Central memory CD8-positive, alpha-beta T cell (primary cell): ENCODE measurements around the gene CBLB.

Experiments used
- ATAC-seq: fragments of 150-1000 bp; cut with Tn5 transposase; replicated peaks from 2 replicates; pipeline ENCODE4 v1.10.0; 2022; ENCODE audit warnings: mild to moderate bottlenecking, moderate FRiP score, moderate number of reproducible peaks; ENCODE audit not compliant: poor library complexity, severe bottlenecking; ENCODE audit errors: extremely low read depth
- DNase-seq, 2 donors: peaks; one replicate each; pipeline ENCODE4 v3.0.0; 2021; ENCODE audit warnings: low spot score in 2 of 2
- H3K27ac Mint-ChIP-seq: one replicate; pipeline ENCODE4 v1.8.0; 2022; ENCODE audit warnings: low read depth, mild to moderate bottlenecking, moderate library complexity, mixed read lengths
- H3K27me3 Mint-ChIP-seq: one replicate; pipeline ENCODE4 v1.8.0; 2022; ENCODE audit warnings: mixed read lengths
- H3K36me3 Mint-ChIP-seq: one replicate; pipeline ENCODE4 v1.8.0; 2022; ENCODE audit warnings: mild to moderate bottlenecking, moderate library complexity, mixed read lengths; ENCODE audit not compliant: insufficient read depth
- H3K4me1 Mint-ChIP-seq: one replicate; pipeline ENCODE4 v1.8.0; 2022; ENCODE audit warnings: mixed read lengths
- H3K4me3 Mint-ChIP-seq: one replicate; pipeline ENCODE4 v1.8.0; 2022; ENCODE audit warnings: mild to moderate bottlenecking, moderate library complexity, mixed read lengths
- H3K9me3 Mint-ChIP-seq: one replicate; pipeline ENCODE4 v1.8.0; 2022; ENCODE audit warnings: mixed read lengths

The CBLB gene

DNA sequence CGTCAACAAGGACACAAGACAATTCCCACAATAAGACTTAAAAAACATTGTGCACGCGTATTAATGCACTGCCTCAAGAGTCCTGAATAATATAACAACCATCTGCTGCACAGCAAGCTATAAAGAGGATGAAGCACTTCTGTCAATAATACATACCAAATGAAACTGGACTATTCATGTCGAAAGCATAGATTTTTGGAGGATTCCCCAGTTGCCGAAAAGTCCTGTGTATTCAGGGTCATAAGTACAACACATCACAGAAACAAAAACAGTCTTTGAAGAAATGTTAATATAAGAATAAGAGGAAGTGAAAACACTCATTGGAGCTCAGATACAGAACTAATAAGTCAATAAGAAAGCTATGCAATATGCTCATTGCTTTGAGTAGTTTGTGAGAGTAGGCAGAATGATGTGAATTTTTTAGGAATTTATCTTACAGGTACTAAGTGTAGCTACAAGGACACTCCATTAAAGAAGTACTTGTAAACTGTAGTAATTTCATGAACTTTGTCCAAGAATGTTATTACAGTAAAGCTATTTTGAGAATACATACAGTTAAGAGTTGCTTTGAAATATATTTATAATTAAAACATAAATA, 31.6 kb downstream of the CBLB start:
- Mint-ChIP-seq H3K4me1 (peaks cover 78% of the 10 kb centered on the region), H3K36me3 (peaks cover 28% of the 10 kb centered on the region), H3K27me3 (no peaks in the 10 kb centered on the region), H3K9me3 (no peaks in the 10 kb centered on the region), H3K4me3 (peak overlapping the region; percentile 72), H3K27ac (peak overlapping the region; percentile 82)
- no peak for DNase-seq
- peak; percentile 22 for ATAC-seq

DNA sequence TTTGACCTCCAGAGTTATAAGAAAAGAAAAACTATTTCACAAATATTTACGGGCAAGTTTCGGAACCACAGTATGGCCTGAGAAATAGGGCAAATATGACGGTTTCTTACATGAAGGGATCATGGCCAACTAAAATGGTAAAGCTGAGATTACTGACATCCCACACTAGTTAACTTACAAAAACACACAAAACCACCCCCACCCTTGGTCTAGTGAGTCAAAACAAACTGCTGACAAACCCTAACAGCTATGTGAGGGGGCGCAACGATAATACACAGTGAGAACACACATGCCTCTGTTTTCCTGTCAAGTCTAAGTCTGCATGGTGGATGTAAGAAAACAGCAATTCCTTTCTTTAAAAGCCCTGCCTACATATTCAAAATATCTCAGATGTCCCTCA, 32.3 kb downstream of the CBLB start:
- DNase-seq (peak in 1 of 2 donors; percentile 25), ATAC-seq (peak; percentile 76)
- Mint-ChIP-seq H3K9me3 (no peaks in the 10 kb centered on the region), H3K4me3 (peak overlapping the region; percentile 72), H3K4me1 (peaks cover 84% of the 10 kb centered on the region), H3K27ac (peak overlapping the region; percentile 82), H3K27me3 (no peaks in the 10 kb centered on the region), H3K36me3 (peaks cover 26% of the 10 kb centered on the region)

DNA sequence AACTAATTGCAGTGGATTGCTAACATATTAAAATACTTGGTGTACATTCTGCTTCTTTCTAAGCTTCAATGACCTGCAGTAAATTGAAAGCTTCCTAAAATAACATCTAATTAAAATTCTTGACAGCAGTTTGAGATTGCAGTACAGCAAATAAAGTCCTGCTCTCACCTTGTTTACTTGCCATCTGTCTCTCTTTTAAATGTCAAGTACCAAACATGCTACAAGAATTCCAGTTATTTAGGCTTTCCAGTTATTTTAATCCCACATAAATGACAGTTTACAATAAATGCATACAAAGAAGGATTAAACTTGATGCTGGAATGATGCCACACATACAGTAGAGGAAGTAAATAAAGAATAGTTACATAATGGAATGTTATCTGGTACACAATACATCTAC, 33.2 kb downstream of the CBLB start:
- peak overlapping the region; percentile 82 for H3K27ac Mint-ChIP-seq
- ATAC-seq = no peak
- peak overlapping the region; percentile 72 for H3K4me3 Mint-ChIP-seq
- H3K9me3 Mint-ChIP-seq = no peaks in the 10 kb centered on the region
- peaks cover 29% of the 10 kb centered on the region for H3K36me3 Mint-ChIP-seq
- H3K4me1 Mint-ChIP-seq = peaks cover 91% of the 10 kb centered on the region
- H3K27me3 Mint-ChIP-seq = no peaks in the 10 kb centered on the region
- no peak for DNase-seq

DNA sequence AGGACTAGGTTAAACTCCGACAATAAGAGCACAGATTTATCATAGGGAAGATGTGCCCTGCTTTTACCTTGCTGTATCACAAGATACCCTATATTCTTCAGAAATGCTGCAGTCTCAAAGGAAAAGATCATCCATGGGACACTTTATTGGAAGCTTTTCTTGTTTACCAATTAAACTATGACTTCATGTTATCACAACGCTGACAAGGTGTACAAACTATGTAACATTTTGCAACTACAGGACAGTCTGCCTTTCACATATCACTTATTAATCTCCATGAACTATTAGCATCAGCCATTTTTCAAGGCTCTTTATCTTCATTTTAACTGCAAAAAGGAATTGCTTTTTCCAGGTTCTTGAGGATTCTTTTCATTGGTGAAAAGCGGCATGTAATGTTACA, 34.0 kb downstream of the CBLB start:
- no peak for DNase-seq
- Mint-ChIP-seq H3K27ac (peak overlapping the region; percentile 82), H3K9me3 (no peaks in the 10 kb centered on the region), H3K4me3 (no peak overlapping the region), H3K4me1 (peaks cover 90% of the 10 kb centered on the region), H3K36me3 (peaks cover 27% of the 10 kb centered on the region), H3K27me3 (no peaks in the 10 kb centered on the region)
- no peak for ATAC-seq

DNA sequence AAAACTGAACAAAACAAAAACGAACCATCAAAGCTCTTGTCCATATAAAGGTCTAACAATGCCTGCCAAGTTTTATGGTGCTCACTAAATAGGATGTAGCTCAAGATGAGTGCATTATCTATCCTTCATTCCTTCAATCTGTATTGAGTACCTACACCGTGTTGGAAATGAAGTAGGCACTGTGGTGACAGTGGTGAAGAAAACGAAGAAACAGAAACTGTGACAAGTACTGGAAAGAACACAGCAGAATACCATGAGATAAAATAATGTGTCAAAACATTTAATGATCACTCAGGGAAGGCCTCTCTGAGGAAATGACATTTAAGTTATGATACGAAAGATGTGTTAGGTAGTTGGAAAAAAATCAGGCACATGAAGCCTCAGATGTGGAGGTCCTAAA, 36.2 kb downstream of the CBLB start:
- ATAC-seq = no peak

DNA sequence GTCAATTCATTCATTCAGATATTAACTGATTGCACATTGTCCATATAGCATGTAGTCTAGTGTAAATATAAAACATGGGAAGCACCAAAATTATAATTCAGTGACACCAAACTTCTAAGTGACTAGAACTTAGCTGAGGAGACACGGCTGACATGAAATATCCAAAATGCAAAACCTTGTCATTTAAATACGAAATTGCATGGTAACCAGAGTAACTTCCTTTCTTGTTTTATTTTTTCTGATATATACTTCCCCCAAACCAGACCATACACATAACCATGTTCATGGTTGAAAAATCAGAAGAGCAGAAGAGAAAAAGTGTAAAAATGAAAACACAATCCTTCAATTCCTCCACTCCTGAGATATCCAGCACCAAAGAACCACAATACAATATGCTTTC, 38.0 kb downstream of the CBLB start:
- no peak for DNase-seq
- peaks cover 18% of the 10 kb centered on the region for H3K36me3 Mint-ChIP-seq
- H3K4me3 Mint-ChIP-seq = peak overlapping the region; percentile 66
- no peak for ATAC-seq
- H3K27ac Mint-ChIP-seq = peak overlapping the region; percentile 95
- H3K4me1 Mint-ChIP-seq = peaks cover 83% of the 10 kb centered on the region
- no peaks in the 10 kb centered on the region for H3K27me3 Mint-ChIP-seq
- H3K9me3 Mint-ChIP-seq = no peaks in the 10 kb centered on the region

More for the DNA sequence above, 36.2 kb downstream of the CBLB start:
- DNase-seq = no peak
- peaks cover 86% of the 10 kb centered on the region for H3K4me1 Mint-ChIP-seq
- H3K4me3 Mint-ChIP-seq = peak overlapping the region; percentile 61
- H3K36me3 Mint-ChIP-seq = peaks cover 26% of the 10 kb centered on the region
- peak overlapping the region; percentile 87 for H3K27ac Mint-ChIP-seq
- no peaks in the 10 kb centered on the region for H3K9me3 Mint-ChIP-seq
- no peaks in the 10 kb centered on the region for H3K27me3 Mint-ChIP-seq

DNA sequence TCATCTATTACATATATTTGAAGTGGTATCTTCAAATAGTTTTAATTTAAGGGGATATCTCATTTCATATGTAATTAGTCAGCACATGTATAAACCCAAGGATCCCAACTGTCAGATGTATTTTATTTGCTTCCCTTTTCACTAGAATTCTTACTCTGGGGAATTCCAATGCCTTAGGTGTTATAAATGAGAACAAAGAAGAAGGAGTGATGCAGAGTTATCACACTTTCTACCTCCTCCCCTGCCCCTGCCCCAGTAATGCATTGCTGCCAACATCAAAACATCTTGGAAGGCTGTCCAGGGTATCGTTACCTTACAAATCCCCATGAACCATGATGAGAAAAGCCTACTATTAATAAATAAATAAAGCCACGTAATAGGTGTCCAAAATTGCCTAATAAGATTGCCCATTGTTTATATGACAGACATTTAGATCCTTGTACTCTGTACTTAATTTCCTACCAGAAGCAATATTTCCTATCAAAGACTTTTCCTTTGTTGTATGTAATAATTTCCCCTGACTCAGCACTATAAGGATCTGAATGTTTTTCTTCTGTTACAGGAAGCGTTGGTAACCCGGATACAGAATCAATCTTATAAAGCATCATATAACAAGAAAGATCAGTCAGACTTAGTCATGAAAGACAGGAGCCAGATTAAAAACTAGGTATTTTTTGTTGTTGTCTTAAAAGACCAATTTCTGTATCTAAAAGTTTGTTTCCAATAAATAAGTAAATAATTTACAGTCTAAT, 38.8 kb downstream of the CBLB start:
- ATAC-seq (peak; percentile 62), DNase-seq (no peak)
- H3K36me3 Mint-ChIP-seq = peaks cover 18% of the 10 kb centered on the region
- H3K4me1 Mint-ChIP-seq = peaks cover 78% of the 10 kb centered on the region
- peak overlapping the region; percentile 8 for H3K4me3 Mint-ChIP-seq
- H3K27me3 Mint-ChIP-seq = no peaks in the 10 kb centered on the region
- no peaks in the 10 kb centered on the region for H3K9me3 Mint-ChIP-seq
- peak overlapping the region; percentile 95 for H3K27ac Mint-ChIP-seq

DNA sequence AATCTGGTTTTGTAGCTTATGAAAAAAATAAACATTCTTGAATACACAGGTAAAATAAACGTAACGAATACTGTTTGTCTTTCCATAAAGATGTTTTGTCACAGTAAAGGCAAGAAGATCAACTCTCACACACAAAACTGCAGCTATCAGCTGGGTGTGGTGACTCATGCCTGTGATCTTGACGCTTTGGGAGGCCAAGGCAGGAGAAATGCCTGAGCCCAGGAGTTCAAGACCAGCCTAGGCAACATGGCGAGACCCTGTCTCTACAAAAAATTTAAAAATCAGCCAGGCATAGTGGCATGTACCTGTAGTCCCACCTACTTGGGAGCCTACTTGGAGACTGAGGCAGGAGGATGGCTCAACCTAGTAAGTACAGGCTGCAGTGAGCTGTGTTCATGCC, 39.6 kb downstream of the CBLB start:
- H3K36me3 Mint-ChIP-seq = peaks cover 22% of the 10 kb centered on the region
- peaks cover 77% of the 10 kb centered on the region for H3K4me1 Mint-ChIP-seq
- no peak for DNase-seq
- ATAC-seq = no peak
- H3K27ac Mint-ChIP-seq = peak overlapping the region; percentile 95
- peak overlapping the region; percentile 59 for H3K4me3 Mint-ChIP-seq
- no peaks in the 10 kb centered on the region for H3K27me3 Mint-ChIP-seq
- H3K9me3 Mint-ChIP-seq = no peaks in the 10 kb centered on the region

DNA sequence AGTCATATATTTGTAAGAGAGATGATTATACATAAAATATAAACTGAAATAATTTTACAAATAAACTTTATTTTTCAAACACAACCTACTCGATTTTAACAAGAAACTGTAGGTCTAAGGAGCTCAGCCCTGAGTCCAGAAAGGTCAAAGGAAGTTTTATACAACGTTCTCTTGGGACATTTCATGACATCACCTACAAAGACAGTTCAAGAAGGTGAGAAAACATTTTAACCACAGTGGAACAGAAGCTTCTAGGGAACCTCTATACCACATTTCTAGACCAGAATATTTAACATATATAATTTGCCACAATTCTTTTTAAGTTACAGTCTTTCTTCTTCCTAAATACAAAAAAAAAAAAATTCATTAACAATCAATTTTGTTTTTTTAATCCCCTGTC, 40.1 kb downstream of the CBLB start:
- ATAC-seq (peak; percentile 61), DNase-seq (no peak)
- H3K27me3 Mint-ChIP-seq = no peaks in the 10 kb centered on the region
- H3K4me1 Mint-ChIP-seq = peaks cover 78% of the 10 kb centered on the region
- peak overlapping the region; percentile 95 for H3K27ac Mint-ChIP-seq
- H3K36me3 Mint-ChIP-seq = peaks cover 25% of the 10 kb centered on the region
- peak overlapping the region; percentile 59 for H3K4me3 Mint-ChIP-seq
- H3K9me3 Mint-ChIP-seq = no peaks in the 10 kb centered on the region

DNA sequence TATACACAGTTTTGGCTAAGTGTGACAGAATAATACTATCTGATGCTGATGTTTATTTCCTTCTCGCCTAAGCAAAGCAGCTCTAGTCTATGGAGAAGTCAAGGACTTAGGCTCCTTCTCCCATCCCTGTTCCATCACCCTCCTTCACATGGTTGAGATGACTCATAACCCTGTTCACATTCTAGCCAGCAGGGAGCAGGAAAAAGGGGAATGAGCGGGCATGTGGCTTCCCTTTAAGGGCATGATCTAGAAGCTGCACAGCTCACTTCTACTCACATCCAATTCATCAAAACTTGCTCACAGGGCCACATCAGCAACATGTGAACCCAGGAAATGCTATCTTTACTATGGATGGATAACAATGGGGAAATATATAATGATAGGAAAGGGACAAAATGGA, 40.9 kb downstream of the CBLB start:
- H3K4me3 Mint-ChIP-seq = peak overlapping the region; percentile 55
- H3K9me3 Mint-ChIP-seq = no peaks in the 10 kb centered on the region
- H3K4me1 Mint-ChIP-seq = peaks cover 83% of the 10 kb centered on the region
- H3K27me3 Mint-ChIP-seq = no peaks in the 10 kb centered on the region
- DNase-seq = no peak
- peak overlapping the region; percentile 70 for H3K27ac Mint-ChIP-seq
- peaks cover 25% of the 10 kb centered on the region for H3K36me3 Mint-ChIP-seq
- ATAC-seq = no peak

DNA sequence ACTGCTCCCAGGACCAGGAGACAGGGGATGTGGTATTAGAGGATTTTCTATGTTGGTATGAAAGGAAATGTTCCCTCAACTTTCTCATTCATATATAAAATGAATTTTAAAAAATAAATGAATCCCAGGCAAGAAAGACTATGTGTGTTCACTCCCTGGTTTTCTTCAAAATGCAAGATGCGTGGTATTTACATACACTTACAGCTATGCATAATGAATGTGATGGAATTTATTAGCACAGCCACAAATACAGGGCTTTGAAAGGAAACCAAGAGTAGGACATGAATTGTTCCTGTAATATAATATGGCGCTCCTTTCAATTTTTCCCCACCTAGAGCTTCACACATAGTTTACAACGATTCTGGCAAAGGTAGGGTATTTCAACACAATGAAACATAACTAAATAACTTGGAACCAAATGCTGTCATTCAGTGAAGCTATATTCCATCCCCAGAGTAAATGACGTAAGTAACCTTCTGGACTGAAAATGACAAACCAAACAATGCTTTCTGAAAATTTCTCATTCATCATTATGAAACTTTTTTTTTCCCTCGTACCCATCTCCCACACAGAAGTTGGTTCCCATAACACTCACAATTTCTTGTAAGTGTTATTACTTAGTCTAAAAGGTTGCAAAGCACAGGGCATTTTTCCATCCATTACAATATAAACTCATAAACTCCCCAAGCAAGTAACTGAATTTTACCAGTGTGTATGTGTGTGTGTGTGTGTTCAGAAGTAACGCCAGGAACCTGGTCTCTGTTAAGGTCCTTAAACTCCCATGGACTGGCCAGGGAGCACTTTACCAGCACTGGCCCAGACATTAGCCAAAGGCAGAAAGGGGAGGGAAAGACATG, 41.8 kb downstream of the CBLB start:
- ATAC-seq (no peak), DNase-seq (no peak)
- H3K9me3 Mint-ChIP-seq = no peaks in the 10 kb centered on the region
- peak overlapping the region; percentile 35 for H3K4me3 Mint-ChIP-seq
- H3K27me3 Mint-ChIP-seq = no peaks in the 10 kb centered on the region
- H3K36me3 Mint-ChIP-seq = peaks cover 22% of the 10 kb centered on the region
- H3K27ac Mint-ChIP-seq = peak overlapping the region; percentile 74
- H3K4me1 Mint-ChIP-seq = peaks cover 82% of the 10 kb centered on the region

DNA sequence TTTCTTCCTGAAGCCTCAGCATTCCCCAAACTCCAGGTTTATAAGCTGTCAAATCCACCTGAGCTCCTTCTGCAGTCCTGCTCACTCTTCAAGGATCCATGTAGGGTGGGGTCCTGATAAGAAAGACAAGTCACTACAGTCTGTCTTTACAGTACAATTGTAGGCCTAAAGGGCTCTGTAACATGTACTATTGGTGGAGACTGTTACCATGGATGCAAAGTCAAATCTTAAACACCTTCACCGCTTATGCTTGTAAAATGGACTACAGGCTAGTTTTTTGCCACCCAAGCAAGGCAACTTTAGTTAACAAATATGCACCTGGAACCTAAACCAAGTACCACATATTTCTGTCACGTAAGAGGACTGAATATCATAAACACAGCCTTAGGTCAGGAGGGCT, 44.7 kb downstream of the CBLB start:
- Mint-ChIP-seq H3K36me3 (peaks cover 19% of the 10 kb centered on the region), H3K27me3 (no peaks in the 10 kb centered on the region), H3K4me1 (peaks cover 72% of the 10 kb centered on the region), H3K27ac (peak overlapping the region; percentile 78), H3K4me3 (no peak overlapping the region), H3K9me3 (no peaks in the 10 kb centered on the region)
- no peak for ATAC-seq
- DNase-seq = no peak
